Astrocyte (in vitro differentiated cells and primary cell): ENCODE data around the gene PAM. TPM values are rescaled to one million over a fixed set of nuclear protein-coding genes. Genes with fewer than 3 reads are reported as not detected.

Source experiments
- DNase-seq: peaks from one replicate; pipeline ENCODE4 v3.0.0-alpha.2; 2010; ENCODE audit warnings: low read depth
- FAIRE-seq: peaks from 2 replicates; lab custom pipeline; 2011; peaks lifted over from hg19 to GRCh38; lab: Jason Lieb, UNC
- H2AFZ ChIP-seq: 2 replicates; pipeline ENCODE4 v1.6.0; 2012; ENCODE audit warnings: low read depth, low read length, inconsistent platforms
- H3K27ac ChIP-seq: 2 replicates; pipeline ENCODE4 v1.5.1; 2011; ENCODE audit warnings: low read depth, low read length, inconsistent platforms
- H3K27me3 ChIP-seq: 2 replicates; pipeline ENCODE4 v1.6.0; 2011; ENCODE audit warnings: low read length, inconsistent platforms; ENCODE audit not compliant: insufficient read depth
- H3K36me3 ChIP-seq: 2 replicates; pipeline ENCODE4 v1.5.1; 2011; ENCODE audit warnings: low read length, inconsistent platforms; ENCODE audit not compliant: insufficient read depth
- H3K4me1 ChIP-seq: 2 replicates; pipeline ENCODE4 v1.5.1; 2011; ENCODE audit warnings: low read length, inconsistent platforms; ENCODE audit not compliant: insufficient read depth
- H3K4me2 ChIP-seq: 2 replicates; pipeline ENCODE4 v1.6.0; 2012; ENCODE audit warnings: low read length, inconsistent platforms
- H3K4me3 ChIP-seq: 2 replicates; pipeline ENCODE4 v1.5.1; 2011; ENCODE audit warnings: low read depth, mild to moderate bottlenecking, low read length, inconsistent platforms; ENCODE audit not compliant: insufficient read depth
- H3K79me2 ChIP-seq: 2 replicates; pipeline ENCODE4 v1.6.0; 2012; ENCODE audit warnings: mild to moderate bottlenecking, low read length, inconsistent platforms; ENCODE audit not compliant: insufficient read depth
- H3K9ac ChIP-seq: 2 replicates; pipeline ENCODE4 v1.6.0; 2012; ENCODE audit warnings: mild to moderate bottlenecking, low read length, inconsistent platforms
- H3K9me3 ChIP-seq: 2 replicates; pipeline ENCODE4 v1.5.1; 2012; ENCODE audit warnings: low read depth, mild to moderate bottlenecking, low read length, inconsistent platforms; ENCODE audit not compliant: insufficient read depth
- H4K20me1 ChIP-seq: 2 replicates; pipeline ENCODE4 v1.6.0; 2012; ENCODE audit warnings: low read length, inconsistent platforms; ENCODE audit not compliant: insufficient read depth
- H3K27ac Mint-ChIP-seq: one replicate; pipeline ENCODE4 v1.8.0; 2021; ENCODE audit warnings: mild to moderate bottlenecking, mixed read lengths; ENCODE audit not compliant: unreplicated experiment
- H3K27me3 Mint-ChIP-seq: one replicate; pipeline ENCODE4 v1.8.0; 2021; ENCODE audit warnings: low read depth, mixed read lengths; ENCODE audit not compliant: unreplicated experiment
- H3K36me3 Mint-ChIP-seq: one replicate; pipeline ENCODE4 v1.8.0; 2021; ENCODE audit warnings: low read depth, mixed read lengths; ENCODE audit not compliant: unreplicated experiment
- H3K4me1 Mint-ChIP-seq: one replicate; pipeline ENCODE4 v1.8.0; 2021; ENCODE audit warnings: low read depth, mixed read lengths; ENCODE audit not compliant: unreplicated experiment
- H3K4me3 Mint-ChIP-seq: one replicate; pipeline ENCODE4 v1.8.0; 2021; ENCODE audit warnings: mild to moderate bottlenecking, moderate library complexity, mixed read lengths; ENCODE audit not compliant: unreplicated experiment
- H3K9me3 Mint-ChIP-seq: one replicate; pipeline ENCODE4 v1.8.0; 2021; ENCODE audit warnings: mild to moderate bottlenecking, mixed read lengths; ENCODE audit not compliant: unreplicated experiment
- EZH2 ChIP-seq: IDR thresholded peaks from 2 replicates; pipeline ENCODE4 v1.6.1; 2012; ENCODE audit warnings: mild to moderate bottlenecking, low read length, inconsistent platforms; ENCODE audit not compliant: insufficient read depth
- total RNA-seq: library from RNA; stranded (reverse); gene quantifications from 2 replicates; pipeline ENCODE4 v1.2.1, GENCODE V29; 2021
- TF ChIP-seq, protein P1 (sequence below): IDR thresholded peaks from 2 replicates; pipeline ENCODE4 v1.5.1; 2011; ENCODE audit warnings: low read depth, mild to moderate bottlenecking, inconsistent platforms, low read length, moderate library complexity; ENCODE audit not compliant: insufficient read depth

Gene PAM
- total RNA-seq, 1 donor from 2014 or later: 301 TPM

DNA sequence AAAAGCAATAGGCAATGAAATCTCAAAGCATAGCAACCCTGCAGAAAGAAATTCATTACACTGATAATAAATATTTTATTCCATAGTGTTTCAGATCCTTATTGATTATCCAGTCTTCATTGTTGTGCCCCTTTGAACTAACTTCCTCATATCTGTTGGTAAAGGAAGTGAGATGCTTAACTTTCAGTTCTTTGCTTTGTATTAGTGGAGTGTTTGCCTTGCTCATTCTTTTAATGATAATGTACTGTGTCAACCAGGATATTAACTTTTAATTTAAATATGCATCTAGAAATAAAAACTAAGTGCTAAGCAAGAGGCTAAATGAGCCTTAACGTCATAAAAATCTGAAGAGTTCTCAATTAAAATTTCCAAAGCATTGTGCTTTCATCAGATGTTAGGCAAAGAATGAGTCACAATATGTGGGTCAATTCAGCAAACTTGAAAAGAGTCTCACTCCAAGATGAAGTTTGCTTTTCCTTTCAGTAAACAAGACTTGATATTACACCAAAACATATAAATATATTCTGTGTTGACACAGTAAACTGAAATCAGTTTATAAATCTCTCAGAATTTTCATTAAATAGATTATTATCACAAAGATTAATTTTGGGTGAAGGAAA lies 258.9 kb downstream of the PAM start:
- DNase-seq (no peak), FAIRE-seq (no peak)
- Mint-ChIP-seq H3K27ac (no peak overlapping the region), H3K4me3 (no peak overlapping the region), H3K4me1 (no peaks in the 10 kb centered on the region), H3K27me3 (no peaks in the 10 kb centered on the region), H3K9me3 (peaks cover 2% of the 10 kb centered on the region), H3K36me3 (peaks cover 9% of the 10 kb centered on the region)
- no peaks in the 10 kb centered on the region for H3K36me3 ChIP-seq
- H3K4me1 ChIP-seq: no peaks in the 10 kb centered on the region
- H3K79me2 ChIP-seq: no peaks in the 10 kb centered on the region
- H4K20me1 ChIP-seq: no peaks in the 10 kb centered on the region
- H3K9ac ChIP-seq: no peak overlapping the region
- no peak overlapping the region for H2AFZ ChIP-seq
- TF ChIP-seq, protein P1, sequence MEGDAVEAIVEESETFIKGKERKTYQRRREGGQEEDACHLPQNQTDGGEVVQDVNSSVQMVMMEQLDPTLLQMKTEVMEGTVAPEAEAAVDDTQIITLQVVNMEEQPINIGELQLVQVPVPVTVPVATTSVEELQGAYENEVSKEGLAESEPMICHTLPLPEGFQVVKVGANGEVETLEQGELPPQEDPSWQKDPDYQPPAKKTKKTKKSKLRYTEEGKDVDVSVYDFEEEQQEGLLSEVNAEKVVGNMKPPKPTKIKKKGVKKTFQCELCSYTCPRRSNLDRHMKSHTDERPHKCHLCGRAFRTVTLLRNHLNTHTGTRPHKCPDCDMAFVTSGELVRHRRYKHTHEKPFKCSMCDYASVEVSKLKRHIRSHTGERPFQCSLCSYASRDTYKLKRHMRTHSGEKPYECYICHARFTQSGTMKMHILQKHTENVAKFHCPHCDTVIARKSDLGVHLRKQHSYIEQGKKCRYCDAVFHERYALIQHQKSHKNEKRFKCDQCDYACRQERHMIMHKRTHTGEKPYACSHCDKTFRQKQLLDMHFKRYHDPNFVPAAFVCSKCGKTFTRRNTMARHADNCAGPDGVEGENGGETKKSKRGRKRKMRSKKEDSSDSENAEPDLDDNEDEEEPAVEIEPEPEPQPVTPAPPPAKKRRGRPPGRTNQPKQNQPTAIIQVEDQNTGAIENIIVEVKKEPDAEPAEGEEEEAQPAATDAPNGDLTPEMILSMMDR: no peak
- no peak for TF ChIP-seq EZH2
- H3K9me3 ChIP-seq: no peaks in the 10 kb centered on the region
- no peak overlapping the region for H3K4me2 ChIP-seq
- H3K27me3 ChIP-seq: no peaks in the 10 kb centered on the region
- H3K4me3 ChIP-seq: no peak overlapping the region
- H3K27ac ChIP-seq: no peak overlapping the region

- Mint-ChIP-seq H3K4me1 (no peaks in the 10 kb centered on the region), H3K4me3 (no peak overlapping the region), H3K27me3 (no peaks in the 10 kb centered on the region), H3K36me3 (peaks cover 9% of the 10 kb centered on the region), H3K27ac (no peak overlapping the region), H3K9me3 (peaks cover 2% of the 10 kb centered on the region)
- H3K4me3 ChIP-seq: no peak overlapping the region
- H4K20me1 ChIP-seq: no peaks in the 10 kb centered on the region
- H3K27me3 ChIP-seq: no peaks in the 10 kb centered on the region
- no peak overlapping the region for H2AFZ ChIP-seq
- H3K79me2 ChIP-seq: no peaks in the 10 kb centered on the region
- H3K4me2 ChIP-seq: no peak overlapping the region
- H3K36me3 ChIP-seq: no peaks in the 10 kb centered on the region
- TF ChIP-seq, protein P1: no peak
- TF ChIP-seq EZH2: no peak
- H3K9me3 ChIP-seq: no peaks in the 10 kb centered on the region
- no peak overlapping the region for H3K27ac ChIP-seq
- peak; percentile 16 for DNase-seq
- no peak for FAIRE-seq
- H3K4me1 ChIP-seq: no peaks in the 10 kb centered on the region
- H3K9ac ChIP-seq: no peak overlapping the region
These were observed 259.9 kb downstream of the PAM start for GRCh38 chr5:103014983-103015382.

GRCh38 chr5:103016167-103016566 lies 261.1 kb downstream of the PAM start:
- no peak for DNase-seq
- Histone ChIP-seq H3K4me1 (no peaks in the 10 kb centered on the region), H3K79me2 (no peaks in the 10 kb centered on the region), H3K9me3 (no peaks in the 10 kb centered on the region), H3K27me3 (no peaks in the 10 kb centered on the region), H3K4me3 (no peak overlapping the region), H3K27ac (no peak overlapping the region), H3K9ac (no peak overlapping the region), H4K20me1 (no peaks in the 10 kb centered on the region), H3K4me2 (no peak overlapping the region), H3K36me3 (no peaks in the 10 kb centered on the region), H2AFZ (no peak overlapping the region)
- H3K36me3 Mint-ChIP-seq: peaks cover 11% of the 10 kb centered on the region
- H3K27me3 Mint-ChIP-seq: no peaks in the 10 kb centered on the region
- no peak for TF ChIP-seq EZH2
- TF ChIP-seq, protein P1: no peak
- H3K4me1 Mint-ChIP-seq: no peaks in the 10 kb centered on the region
- no peak overlapping the region for H3K27ac Mint-ChIP-seq
- H3K9me3 Mint-ChIP-seq: peaks cover 2% of the 10 kb centered on the region
- H3K4me3 Mint-ChIP-seq: no peak overlapping the region
- no peak for FAIRE-seq
